PC-9 (cell line): ENCODE measurements around the gene STX18. TPM values are rescaled to one million over a fixed set of nuclear protein-coding genes. Genes with fewer than 3 reads are reported as not detected.
"Not testable (repeated sequence)": the region's sequence is repeated elsewhere in the genome, so short reads cannot be mapped to it uniquely, and the experiment has no call there.

Experiments
- BruUV-seq: library from RNA; stranded (reverse); fragments of 400-500 nt; replicated peaks from 2 replicates; lab custom pipeline; 2021; lab: Mats Ljungman, UMichigan
- CTCF ChIA-PET: fragments of 300-600 bp; sonication (Branson Sonifier 250); formaldehyde crosslinking; loops from one replicate; lab custom pipeline; 2022; ENCODE audit warnings: antibody characterized with exemption; lab: Charles Lee
- POLR2A ChIA-PET: fragments of 300-600 bp; sonication (Branson Sonifier 250); formaldehyde crosslinking; loops from one replicate; lab custom pipeline; 2022; ENCODE audit warnings: antibody characterized with exemption; ENCODE audit not compliant: unreplicated experiment; lab: Charles Lee
- DNase-seq, 2 experiments: peaks; one replicate each; pipeline versions ENCODE4 v3.0.0 to v3.0.0-alpha.2; 2015 to 2022; ENCODE audit warnings: mixed read lengths in 1 of 2
- H2AFZ ChIP-seq: fragments of 200-600 bp; sonication (generic); 2 replicates; pipeline ENCODE4 v1.8.1; 2017; ENCODE audit warnings: antibody characterized with exemption
- H3F3A ChIP-seq: fragments of 200-600 bp; sonication (generic); 2 replicates; pipeline ENCODE4 v1.8.1; 2017; ENCODE audit warnings: antibody characterized with exemption, mild to moderate bottlenecking, low read depth; ENCODE audit not compliant: insufficient read depth
- H3K27ac ChIP-seq: fragments of 200-600 bp; sonication (generic); 2 replicates; pipeline ENCODE4 v1.6.1; 2016; ENCODE audit warnings: mixed run types
- H3K27me3 ChIP-seq: fragments of 200-600 bp; sonication (generic); 2 replicates; pipeline ENCODE4 v1.6.1; 2016; ENCODE audit warnings: low read depth, mixed run types; ENCODE audit not compliant: insufficient read depth
- H3K36me3 ChIP-seq: fragments of 200-600 bp; sonication (generic); 2 replicates; pipeline ENCODE4 v1.6.1; 2016; ENCODE audit warnings: low read depth, mixed run types
- H3K4me1 ChIP-seq: fragments of 200-600 bp; sonication (generic); replicated peaks from 2 replicates; pipeline ENCODE4 v1.6.1; 2016; ENCODE audit warnings: mixed run types; ENCODE audit not compliant: insufficient read depth
- H3K4me2 ChIP-seq: fragments of 200-600 bp; sonication (generic); 2 replicates; pipeline ENCODE4 v1.6.1; 2017; ENCODE audit warnings: mixed run types
- H3K4me3 ChIP-seq: fragments of 200-600 bp; sonication (generic); 2 replicates; pipeline ENCODE4 v1.6.1; 2016; ENCODE audit warnings: mixed run types
- H3K79me2 ChIP-seq: fragments of 200-600 bp; sonication (generic); 2 replicates; pipeline ENCODE4 v1.6.1; 2017; ENCODE audit warnings: low read depth, mixed run types
- H3K9me2 ChIP-seq: fragments of 200-600 bp; sonication (generic); 2 replicates; pipeline ENCODE4 v1.8.1; 2017; ENCODE audit warnings: mild to moderate bottlenecking; ENCODE audit not compliant: insufficient read depth
- H3K9me3 ChIP-seq: fragments of 200-600 bp; sonication (generic); 2 replicates; pipeline ENCODE4 v1.8.1; 2016; ENCODE audit warnings: low read depth; ENCODE audit not compliant: insufficient read depth
- H4K20me1 ChIP-seq: fragments of 200-600 bp; sonication (generic); 2 replicates; pipeline ENCODE4 v1.8.1; 2017; ENCODE audit not compliant: insufficient read depth
- EZH2 ChIP-seq: fragments of 200-600 bp; sonication (generic); IDR thresholded peaks from 2 replicates; pipeline ENCODE4 v1.8.0; 2017; ENCODE audit warnings: antibody characterized with exemption, low read depth
- intact Hi-C: fragments of 100-400 bp; cut with micrococcal nuclease; formaldehyde crosslinking; loops from one replicate; pipeline ENCODE4 v1.10.0; 2022; ENCODE audit not compliant: unreplicated experiment
- total RNA-seq: library from RNA; stranded (reverse); gene quantifications from 2 replicates; pipeline ENCODE4 v1.2.3, GENCODE V29; 2021
- TF ChIP-seq, protein P1 (sequence below): fragments of 200-600 bp; sonication (generic); conservative IDR thresholded peaks from 2 replicates; pipeline ENCODE4 v1.6.1; 2017; ENCODE audit warnings: mixed run types, antibody characterized with exemption, mild to moderate bottlenecking, moderate library complexity

The STX18 gene
- total RNA-seq, 1 experiment from 2014 or later = 30.5 TPM

GRCh38 chr4:4424499-4425115, 117.2 kb downstream of the STX18 start:
- no peak overlapping the region for H3K27ac ChIP-seq
- no peaks in the 10 kb centered on the region for H4K20me1 ChIP-seq
- H3K9me2 ChIP-seq = no peaks in the 10 kb centered on the region
- no peaks in the 10 kb centered on the region for H3K4me1 ChIP-seq
- H2AFZ ChIP-seq = no peak overlapping the region
- ChIA-PET CTCF (no interaction called here), POLR2A (no interaction called here)
- H3K27me3 ChIP-seq = no peaks in the 10 kb centered on the region
- no peaks in the 10 kb centered on the region for H3K9me3 ChIP-seq
- no peaks in the 10 kb centered on the region for H3F3A ChIP-seq
- H3K36me3 ChIP-seq = no peaks in the 10 kb centered on the region
- intact Hi-C loops = no loop called here
- H3K4me3 ChIP-seq = no peak overlapping the region
- DNase-seq = no peak
- BruUV-seq = no TSS peak
- TF ChIP-seq, protein P1, sequence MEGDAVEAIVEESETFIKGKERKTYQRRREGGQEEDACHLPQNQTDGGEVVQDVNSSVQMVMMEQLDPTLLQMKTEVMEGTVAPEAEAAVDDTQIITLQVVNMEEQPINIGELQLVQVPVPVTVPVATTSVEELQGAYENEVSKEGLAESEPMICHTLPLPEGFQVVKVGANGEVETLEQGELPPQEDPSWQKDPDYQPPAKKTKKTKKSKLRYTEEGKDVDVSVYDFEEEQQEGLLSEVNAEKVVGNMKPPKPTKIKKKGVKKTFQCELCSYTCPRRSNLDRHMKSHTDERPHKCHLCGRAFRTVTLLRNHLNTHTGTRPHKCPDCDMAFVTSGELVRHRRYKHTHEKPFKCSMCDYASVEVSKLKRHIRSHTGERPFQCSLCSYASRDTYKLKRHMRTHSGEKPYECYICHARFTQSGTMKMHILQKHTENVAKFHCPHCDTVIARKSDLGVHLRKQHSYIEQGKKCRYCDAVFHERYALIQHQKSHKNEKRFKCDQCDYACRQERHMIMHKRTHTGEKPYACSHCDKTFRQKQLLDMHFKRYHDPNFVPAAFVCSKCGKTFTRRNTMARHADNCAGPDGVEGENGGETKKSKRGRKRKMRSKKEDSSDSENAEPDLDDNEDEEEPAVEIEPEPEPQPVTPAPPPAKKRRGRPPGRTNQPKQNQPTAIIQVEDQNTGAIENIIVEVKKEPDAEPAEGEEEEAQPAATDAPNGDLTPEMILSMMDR = no peak
- no peak for TF ChIP-seq EZH2
- H3K4me2 ChIP-seq = no peak overlapping the region
- no peaks in the 10 kb centered on the region for H3K79me2 ChIP-seq

- no peaks in the 10 kb centered on the region for H3K9me3 ChIP-seq
- no peak overlapping the region for H3K4me2 ChIP-seq
- H3F3A ChIP-seq = no peaks in the 10 kb centered on the region
- intact Hi-C loops = no loop called here
- ChIA-PET POLR2A (no interaction called here), CTCF (no interaction called here)
- H3K36me3 ChIP-seq = no peaks in the 10 kb centered on the region
- BruUV-seq = no TSS peak
- TF ChIP-seq, protein P1 = no peak
- no peak for TF ChIP-seq EZH2
- no peak for DNase-seq
- H3K79me2 ChIP-seq = no peaks in the 10 kb centered on the region
- no peaks in the 10 kb centered on the region for H3K9me2 ChIP-seq
- H4K20me1 ChIP-seq = no peaks in the 10 kb centered on the region
- H3K4me1 ChIP-seq = no peaks in the 10 kb centered on the region
- H3K4me3 ChIP-seq = no peak overlapping the region
- H2AFZ ChIP-seq = no peak overlapping the region
- H3K27ac ChIP-seq = no peak overlapping the region
- H3K27me3 ChIP-seq = no peaks in the 10 kb centered on the region
These were observed 117.9 kb downstream of the STX18 start for GRCh38 chr4:4423706-4424498.

DNA sequence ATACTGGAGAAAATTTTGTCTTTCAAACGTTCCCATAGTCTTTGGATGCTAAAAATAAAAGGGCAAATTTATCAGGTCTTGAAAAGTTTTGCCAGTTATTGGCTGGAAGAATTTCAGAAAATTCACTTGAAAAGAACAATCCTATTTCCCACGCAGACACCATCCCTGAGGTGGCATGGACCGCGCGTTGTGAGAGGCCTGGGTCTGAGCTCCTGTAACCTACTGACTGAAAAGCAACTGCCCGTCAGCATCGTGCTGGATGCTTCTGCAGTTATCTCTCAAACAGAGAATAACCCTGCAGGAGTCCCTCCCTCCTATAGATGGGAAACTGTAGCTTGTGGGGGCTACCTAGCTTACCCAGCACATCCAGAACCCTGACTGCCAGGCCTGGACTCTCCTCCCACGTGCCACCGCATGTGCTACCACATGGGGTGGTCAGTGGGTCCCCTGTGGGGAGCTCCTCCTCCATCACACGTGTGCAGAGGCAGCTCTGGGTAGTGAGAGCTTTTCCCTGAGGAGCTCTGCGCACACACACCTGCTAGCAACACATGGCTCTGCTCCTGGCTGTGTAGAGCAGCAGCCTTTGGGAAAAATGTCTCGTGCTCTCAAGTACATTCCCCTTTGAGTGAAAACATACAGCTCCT, 118.9 kb downstream of the STX18 start:
- Histone ChIP-seq H3F3A (no peaks in the 10 kb centered on the region), H3K4me1 (no peaks in the 10 kb centered on the region), H3K27me3 (no peaks in the 10 kb centered on the region), H3K9me3 (no peaks in the 10 kb centered on the region), H4K20me1 (no peaks in the 10 kb centered on the region), H3K4me2 (no peak overlapping the region), H3K9me2 (no peaks in the 10 kb centered on the region), H3K4me3 (no peak overlapping the region), H3K36me3 (no peaks in the 10 kb centered on the region), H3K79me2 (no peaks in the 10 kb centered on the region), H3K27ac (no peak overlapping the region), H2AFZ (no peak overlapping the region)
- CTCF ChIA-PET = no interaction called here
- POLR2A ChIA-PET = interaction anchor here (0.6 kb wide), 1 partner anchor 152 kb away, joined by 4 read pairs; no protein-coding TSS in a partner anchor
- BruUV-seq = no TSS peak
- intact Hi-C loops = no loop called here
- DNase-seq = no peak
- TF ChIP-seq EZH2 = no peak
- TF ChIP-seq, protein P1 = no peak

DNA sequence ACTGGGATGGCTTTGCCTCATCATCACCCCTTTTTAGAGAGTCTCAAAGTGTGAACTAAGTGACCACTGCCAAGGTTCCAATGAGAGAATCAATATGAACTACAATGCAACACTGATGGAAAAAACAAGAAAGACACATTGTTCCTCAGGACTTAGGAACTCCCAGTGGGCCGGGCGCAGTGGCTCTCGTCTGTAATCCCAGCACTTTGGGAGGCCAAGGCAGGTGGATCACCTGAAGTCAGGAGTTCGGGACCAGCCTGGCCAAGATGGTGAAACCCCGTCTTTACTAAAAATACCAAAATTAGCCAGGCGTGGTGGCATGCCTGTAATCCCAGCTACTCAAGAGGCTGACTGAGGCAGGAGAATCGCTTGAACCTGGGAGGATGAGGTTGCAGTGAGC, 119.7 kb downstream of the STX18 start:
- H3K36me3 ChIP-seq, H3K4me2 ChIP-seq, H3K27me3 ChIP-seq, H2AFZ ChIP-seq, H3K79me2 ChIP-seq, BruUV-seq, H3K27ac ChIP-seq, H3K9me3 ChIP-seq, H3K4me1 ChIP-seq, POLR2A ChIA-PET, H3F3A ChIP-seq, intact Hi-C loops, H3K4me3 ChIP-seq, CTCF ChIA-PET, H3K9me2 ChIP-seq, H4K20me1 ChIP-seq, DNase-seq: not testable (repeated sequence)
